Neural progenitor cell (in vitro differentiated cells): ENCODE data around the gene EGFLAM.

Experiments used
- CTCF ChIP-seq: fragments of 200-600 bp; sonication (generic); IDR thresholded peaks from 2 replicates; pipeline ENCODE4 v1.5.1; 2017; ENCODE audit warnings: antibody characterized with exemption, mild to moderate bottlenecking
- EZH2 ChIP-seq: fragments of 200-600 bp; sonication (generic); IDR thresholded peaks from 2 replicates; pipeline ENCODE4 v1.6.1; 2017; ENCODE audit warnings: antibody characterized with exemption, mild to moderate bottlenecking, moderate library complexity
- EZH2phosphoT487 ChIP-seq: fragments of 200-600 bp; sonication (generic); IDR thresholded peaks from 2 replicates; pipeline ENCODE4 v1.6.1; 2017; ENCODE audit warnings: antibody characterized with exemption

GRCh38 chr5:38369692-38370091 lies 111.3 kb downstream of the EGFLAM start:
- TF ChIP-seq CTCF (no peak), EZH2 (no peak), EZH2phosphoT487 (no peak)
